H1 (cell line): ENCODE results near the gene ELOVL1. TPM values are rescaled to one million over a fixed set of nuclear protein-coding genes. Genes with fewer than 3 reads are reported as not detected.

Experiments
- PHF8 ChIP-seq: fragments of 200-600 bp; sonication (generic); conservative IDR thresholded peaks from 2 replicates; pipeline ENCODE4 v1.7.1; 2012; ENCODE audit warnings: low read depth, mild to moderate bottlenecking, inconsistent platforms, low read length, moderate library complexity
- RXRA ChIP-seq: IDR thresholded peaks from 2 replicates; pipeline ENCODE4 v1.6.1; 2011; ENCODE audit warnings: low read depth, mild to moderate bottlenecking, low read length, moderate library complexity; ENCODE audit not compliant: insufficient read depth
- SIRT6 ChIP-seq: IDR thresholded peaks from one replicate; pipeline ENCODE4 v1.7.1; 2012; ENCODE audit warnings: low read length, inconsistent platforms
- polyA plus RNA-seq, 7 experiments: library from polyadenylated mRNA; depleted of rRNA in 3 of 7; stranded (reverse) in 5 of 7; unstranded in 2 of 7; fragments of >200 nt in 5 of 7; fragments of 200-250 nt in 2 of 7; gene quantifications; 1 replicate in 5 of 7; 2 replicates in 1 of 7; 4 replicates in 1 of 7; pipeline versions ENCODE4 v1.2.1 to v1.2.3, GENCODE V29; 2011 to 2013; ENCODE audit warnings: missing spikeins in 2 of 7, mixed read lengths in 2 of 7
- total RNA-seq: library from RNA; stranded (reverse); fragmentation: NEBNext Ultra II Directional; extraction: Animal tissue kit (Norgen Biotek cat#: 25700); gene quantifications from 2 replicates; pipeline ENCODE4 v1.2.1, GENCODE V29; 2021

Gene ELOVL1
- total and polyA plus RNA-seq, 2 of the 8 experiments (the other 6 are each of a cell fraction or from before 2014, with no cell fraction given): 28.5 to 68.1 TPM

GRCh38 chr1:43360616-43361015 is 7.2 kb downstream of the ELOVL1 start (continued):
- TF ChIP-seq RXRA (no peak), PHF8 (no peak), SIRT6 (no peak)
